HG03045 (cell line): ENCODE measurements around the gene RUSF1.
"Not testable (repeated sequence)": the region's sequence is repeated elsewhere in the genome, so short reads cannot be mapped to it uniquely, and the experiment has no call there.

ENCODE experiments used
- ATAC-seq: cut with Tn5 transposase; IDR thresholded peaks from one replicate; pipeline ENCODE4 v1.9.1; 2021; ENCODE audit warnings: mild to moderate bottlenecking, moderate library complexity; ENCODE audit not compliant: unreplicated experiment

Gene RUSF1

GRCh38 chr16:31487720-31488467, 20.3 kb downstream of the RUSF1 start:
- ATAC-seq, result peak; percentile 66

DNA sequence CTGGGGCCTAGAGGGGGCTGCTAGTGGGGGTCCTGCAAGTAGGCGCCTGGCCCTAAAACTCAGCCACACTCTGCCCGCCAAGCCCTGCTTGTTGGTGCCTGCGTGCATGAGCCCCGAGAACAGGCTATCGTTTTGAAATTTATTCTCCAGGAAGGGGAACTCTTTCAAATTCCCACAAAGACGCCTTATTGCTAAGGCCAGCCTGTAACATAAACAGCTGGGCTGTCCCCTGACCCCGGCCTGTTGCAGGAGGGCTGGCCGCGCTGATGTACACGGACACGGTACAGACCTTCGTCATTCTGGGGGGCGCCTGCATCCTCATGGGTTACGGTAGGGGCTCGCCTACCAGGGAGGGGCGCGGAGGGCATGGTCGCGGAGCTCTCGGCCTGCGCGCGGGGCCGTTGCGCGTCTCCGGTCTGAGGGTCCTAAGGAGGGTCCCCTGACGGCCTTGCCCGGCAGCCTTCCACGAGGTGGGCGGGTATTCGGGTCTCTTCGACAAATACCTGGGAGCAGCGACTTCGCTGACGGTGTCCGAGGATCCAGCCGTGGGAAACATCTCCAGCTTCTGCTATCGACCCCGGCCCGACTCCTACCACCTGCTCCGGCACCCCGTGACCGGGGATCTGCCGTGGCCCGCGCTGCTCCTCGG, 21.0 kb downstream of the RUSF1 start:
- no peak for ATAC-seq

DNA sequence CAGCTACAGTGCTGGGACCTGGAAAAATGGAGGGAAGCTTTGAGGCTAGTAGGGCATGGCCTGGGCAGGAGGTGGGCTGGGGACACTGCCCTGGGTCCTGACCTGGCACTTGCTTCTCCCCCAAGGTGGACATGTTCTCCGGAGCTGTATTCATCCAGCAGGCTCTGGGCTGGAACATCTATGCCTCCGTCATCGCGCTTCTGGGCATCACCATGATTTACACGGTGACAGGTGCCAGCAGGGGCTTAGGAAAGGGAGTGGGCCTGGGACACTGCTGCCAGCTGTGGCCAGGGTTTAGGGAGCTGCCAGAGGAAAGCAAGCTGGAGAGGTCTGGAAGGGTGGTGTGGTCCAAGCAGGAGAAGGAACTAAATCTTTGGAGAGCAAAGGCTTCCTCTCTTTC, 22.1 kb downstream of the RUSF1 start:
- no peak for ATAC-seq

GRCh38 chr16:31485571-31485970, 22.6 kb downstream of the RUSF1 start:
- no peak for ATAC-seq

- no peak for ATAC-seq
These were observed 23.6 kb downstream of the RUSF1 start for GRCh38 chr16:31484491-31485171.

DNA sequence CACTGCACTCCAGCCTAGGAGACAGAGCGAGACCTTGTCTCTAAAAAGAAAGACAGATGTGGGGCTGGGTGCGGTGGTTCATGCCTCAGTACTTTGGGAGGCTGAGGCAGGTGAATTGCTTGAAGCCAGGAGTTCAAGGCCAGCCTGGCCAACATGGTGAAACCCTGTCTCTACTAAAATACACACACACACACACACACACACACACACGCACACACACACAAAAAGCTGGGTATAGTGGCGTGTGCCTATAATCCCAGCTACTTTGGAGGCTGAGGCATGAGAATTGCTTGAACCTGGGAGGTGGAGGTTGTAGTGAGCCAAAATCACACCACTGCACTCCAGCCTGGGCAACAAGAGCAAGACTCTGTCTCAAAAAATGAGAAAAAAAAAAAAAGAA, 24.1 kb downstream of the RUSF1 start:
- not testable (repeated sequence) for ATAC-seq

DNA sequence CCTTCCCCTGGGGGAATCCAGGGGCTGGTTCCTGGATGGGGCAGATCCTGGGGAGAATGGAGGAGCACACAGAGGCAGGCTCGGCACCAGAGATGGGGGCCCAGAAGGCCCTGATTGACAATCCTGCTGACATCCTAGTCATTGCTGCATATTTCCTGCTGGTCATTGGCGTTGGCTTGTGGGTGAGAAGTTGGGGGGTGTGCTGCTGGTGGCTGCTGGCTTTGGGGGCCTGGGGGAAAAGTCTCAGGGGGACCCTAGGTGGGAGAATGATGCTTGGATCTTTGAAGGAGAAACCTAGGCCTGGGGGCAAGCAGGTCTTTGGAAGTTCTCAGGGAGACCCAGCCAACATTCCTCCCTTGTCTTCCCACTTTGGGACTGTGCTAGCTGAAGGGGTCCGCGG, 25.1 kb downstream of the RUSF1 start, which contains the start of gene SLC5A2:
Gene SLC5A2, plus strand, starts transcription at position 43 of the 400 bp plus-strand sequence. Its CDS starts 14 bp downstream, at position 57.
- no peak for ATAC-seq

- no peak for ATAC-seq
These were observed 27.2 kb downstream of the RUSF1 start for GRCh38 chr16:31480851-31481536.

DNA sequence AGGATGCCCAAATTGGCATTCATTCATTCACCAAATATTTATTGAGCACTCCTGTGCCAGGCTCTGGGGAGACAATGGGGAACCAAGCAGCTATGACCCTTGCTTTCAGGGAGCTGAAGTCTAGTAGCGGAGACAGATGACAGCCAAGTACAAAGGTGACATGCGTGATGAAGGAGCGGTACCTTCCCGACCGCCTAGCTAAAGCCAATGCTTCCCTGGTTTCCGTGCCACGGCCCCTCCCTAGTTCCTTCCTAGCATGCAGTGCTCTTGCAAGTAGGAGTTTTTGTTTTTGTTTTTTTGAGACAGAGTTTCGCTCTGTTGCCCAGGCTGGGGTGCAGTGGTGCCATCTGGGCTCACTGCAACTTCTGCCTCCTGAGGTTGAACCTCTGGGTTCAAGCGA, 28.4 kb downstream of the RUSF1 start:
- no peak for ATAC-seq

DNA sequence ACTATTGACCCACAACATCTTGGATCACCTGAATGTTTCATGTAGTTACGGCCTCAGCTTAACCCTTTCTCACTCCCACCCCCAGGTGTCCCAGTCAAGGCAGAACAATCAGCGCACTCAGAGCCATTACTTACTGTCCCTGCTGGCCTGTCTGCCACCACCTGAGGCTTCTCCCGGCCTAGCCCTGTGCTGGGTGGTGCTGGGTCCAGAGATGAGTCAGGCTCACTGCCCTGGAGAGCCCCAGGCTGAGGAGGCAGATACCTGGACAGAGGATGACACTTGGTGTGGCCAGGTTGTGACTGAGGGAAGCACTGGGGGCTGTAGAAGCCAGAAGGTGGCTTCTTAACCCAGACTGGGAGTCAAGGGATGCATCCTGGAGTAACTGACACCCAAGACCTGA, 29.2 kb downstream of the RUSF1 start:
- no peak for ATAC-seq

DNA sequence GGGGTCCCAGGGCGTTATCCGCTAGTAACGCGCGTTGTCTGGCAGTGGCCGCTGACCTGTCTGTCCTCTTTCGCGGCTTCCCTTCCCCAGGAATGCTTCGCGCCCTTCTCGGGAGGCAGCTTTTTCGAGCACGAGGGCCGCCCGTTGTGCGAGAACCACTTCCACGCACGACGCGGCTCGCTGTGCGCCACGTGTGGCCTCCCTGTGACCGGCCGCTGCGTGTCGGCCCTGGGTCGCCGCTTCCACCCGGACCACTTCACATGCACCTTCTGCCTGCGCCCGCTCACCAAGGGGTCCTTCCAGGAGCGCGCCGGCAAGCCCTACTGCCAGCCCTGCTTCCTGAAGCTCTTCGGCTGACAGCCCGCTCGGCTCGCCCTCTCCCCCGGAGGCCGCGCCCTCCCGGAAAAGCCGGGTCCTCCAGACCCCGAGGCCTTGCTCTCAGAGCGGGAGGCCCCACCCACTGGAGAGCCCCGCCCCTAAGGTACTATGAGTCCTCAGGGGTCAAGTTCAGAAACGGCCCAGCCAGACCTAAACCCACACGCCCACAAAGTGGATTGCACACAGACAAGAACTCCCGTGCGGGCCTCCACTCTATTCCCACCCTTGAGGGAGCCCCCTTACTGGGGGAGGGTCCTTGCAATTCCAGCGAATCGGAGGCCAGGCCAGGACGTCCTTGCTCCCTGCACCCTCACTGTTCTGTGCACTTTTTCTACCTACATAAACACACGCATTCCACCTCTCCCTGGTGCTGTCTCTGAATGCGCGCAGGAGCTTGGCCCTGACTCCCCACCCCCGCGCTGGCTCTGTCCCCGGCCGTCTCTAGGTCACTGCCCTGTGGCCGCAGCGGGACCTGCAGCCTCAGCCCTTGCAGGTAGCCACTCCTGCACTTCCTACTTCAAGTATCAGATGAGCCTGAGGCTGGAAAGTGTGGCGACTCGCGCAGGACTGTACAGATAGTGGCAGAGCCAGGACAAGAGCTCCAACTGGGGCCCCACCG, 30.7 kb downstream of the RUSF1 start:
- peak; percentile 36 for ATAC-seq

DNA sequence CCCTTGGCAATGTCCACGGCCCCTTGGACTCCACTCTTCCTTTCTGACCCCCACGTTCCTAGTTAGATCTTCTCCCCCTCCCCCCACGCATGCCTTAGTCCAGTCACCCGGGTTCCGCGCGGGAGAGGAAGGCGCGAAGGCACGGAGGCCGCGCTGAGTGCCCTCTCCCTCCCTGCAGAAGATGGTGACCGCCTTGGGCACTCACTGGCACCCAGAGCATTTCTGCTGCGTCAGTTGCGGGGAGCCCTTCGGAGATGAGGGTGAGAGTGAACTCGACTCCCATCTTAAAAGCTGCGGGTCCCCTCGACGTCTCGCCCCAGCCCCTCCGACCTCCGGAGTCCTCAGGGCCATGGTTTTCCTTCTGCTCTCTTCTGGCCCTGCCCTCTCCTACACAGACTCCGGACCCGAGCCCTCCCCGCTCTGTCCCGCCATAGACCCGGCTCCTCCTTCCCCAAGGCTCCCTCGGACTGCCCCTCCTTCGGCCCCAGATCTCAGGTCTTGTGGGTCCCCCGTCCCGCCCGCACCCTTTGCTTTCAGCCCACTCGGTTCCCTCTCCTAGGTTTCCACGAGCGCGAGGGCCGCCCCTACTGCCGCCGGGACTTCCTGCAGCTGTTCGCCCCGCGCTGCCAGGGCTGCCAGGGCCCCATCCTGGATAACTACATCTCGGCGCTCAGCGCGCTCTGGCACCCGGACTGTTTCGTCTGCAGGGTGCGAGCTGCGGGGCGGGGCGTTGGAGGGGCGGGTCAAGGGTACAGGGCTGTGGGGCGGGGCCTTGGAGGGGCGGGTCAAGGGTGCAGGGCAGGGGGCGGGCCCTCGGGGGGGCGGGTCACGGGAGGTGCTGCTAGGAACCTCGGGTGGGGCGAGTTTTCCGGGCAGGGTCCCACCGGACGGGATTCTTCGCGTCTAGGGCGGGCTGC, 31.6 kb downstream of the RUSF1 start:
- peak; percentile 54 for ATAC-seq

GRCh38 chr16:31475946-31476302, 32.3 kb downstream of the RUSF1 start:
- ATAC-seq, result no peak

GRCh38 chr16:31474773-31475738, 33.1 kb downstream of the RUSF1 start:
- ATAC-seq, result no peak

DNA sequence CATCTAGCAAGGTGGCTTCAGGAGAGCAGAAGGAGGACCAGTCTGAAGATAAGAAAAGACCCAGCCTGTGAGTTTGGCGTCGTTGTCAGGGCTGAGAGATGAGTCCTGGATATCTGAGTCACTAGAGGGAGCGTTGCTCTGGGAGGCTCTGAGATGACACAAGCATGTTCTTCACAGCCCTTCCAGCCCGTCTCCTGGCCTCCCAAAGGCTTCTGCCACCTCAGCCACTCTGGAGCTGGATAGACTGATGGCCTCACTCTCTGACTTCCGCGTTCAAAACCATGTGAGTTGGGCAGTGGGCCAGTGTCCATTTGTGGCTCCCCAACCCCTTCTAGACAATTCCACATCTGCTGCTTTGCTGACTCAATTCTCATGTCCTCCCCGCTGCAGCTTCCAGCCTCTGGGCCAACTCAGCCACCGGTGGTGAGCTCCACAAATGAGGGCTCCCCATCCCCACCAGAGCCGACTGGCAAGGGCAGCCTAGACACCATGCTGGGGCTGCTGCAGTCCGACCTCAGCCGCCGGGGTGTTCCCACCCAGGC, 33.9 kb downstream of the RUSF1 start:
- ATAC-seq, result no peak

DNA sequence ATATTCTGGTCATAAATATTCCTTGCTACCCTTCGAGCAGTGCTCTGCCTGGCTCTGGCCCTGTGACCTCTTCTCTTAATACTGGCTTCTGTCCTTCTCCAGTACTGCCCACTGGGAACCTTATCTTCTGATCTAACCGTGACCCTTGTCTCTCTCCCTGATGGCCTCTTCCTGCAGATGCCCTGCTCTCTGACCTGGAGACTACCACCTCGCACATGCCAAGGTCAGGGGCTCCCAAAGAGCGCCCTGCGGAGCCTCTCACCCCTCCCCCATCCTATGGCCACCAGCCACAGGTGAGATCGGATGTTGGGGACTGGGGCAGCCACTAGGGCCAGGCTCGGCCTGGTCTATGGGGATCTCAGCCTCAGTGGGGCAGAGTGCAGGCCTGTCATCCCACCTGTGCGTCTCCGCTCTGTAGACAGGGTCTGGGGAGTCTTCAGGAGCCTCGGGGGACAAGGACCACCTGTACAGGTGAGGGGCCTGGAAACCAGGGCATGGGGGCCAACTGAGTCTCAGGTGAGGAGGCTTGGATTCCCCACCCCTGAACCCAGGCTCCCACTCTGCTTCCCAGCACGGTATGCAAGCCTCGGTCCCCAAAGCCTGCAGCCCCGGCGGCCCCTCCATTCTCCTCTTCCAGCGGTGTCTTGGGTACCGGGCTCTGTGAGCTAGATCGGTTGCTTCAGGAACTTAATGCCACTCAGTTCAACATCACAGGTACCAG, 34.8 kb downstream of the RUSF1 start:
- ATAC-seq, result no peak

- no peak for ATAC-seq
These were observed 35.4 kb downstream of the RUSF1 start for GRCh38 chr16:31472709-31473203.
